Activated effector memory CD4-positive, alpha-beta T cell treated with anti-CD3 and anti-CD28 coated beads, Interleukin-2, amount 50 U/mL, for 16 hours (primary cell): Measurements from ENCODE around the gene LPO.

Experiments
- DNase-seq: peaks from one replicate; pipeline ENCODE4 v3.0.0-alpha.2; 2020

LPO gene

DNA sequence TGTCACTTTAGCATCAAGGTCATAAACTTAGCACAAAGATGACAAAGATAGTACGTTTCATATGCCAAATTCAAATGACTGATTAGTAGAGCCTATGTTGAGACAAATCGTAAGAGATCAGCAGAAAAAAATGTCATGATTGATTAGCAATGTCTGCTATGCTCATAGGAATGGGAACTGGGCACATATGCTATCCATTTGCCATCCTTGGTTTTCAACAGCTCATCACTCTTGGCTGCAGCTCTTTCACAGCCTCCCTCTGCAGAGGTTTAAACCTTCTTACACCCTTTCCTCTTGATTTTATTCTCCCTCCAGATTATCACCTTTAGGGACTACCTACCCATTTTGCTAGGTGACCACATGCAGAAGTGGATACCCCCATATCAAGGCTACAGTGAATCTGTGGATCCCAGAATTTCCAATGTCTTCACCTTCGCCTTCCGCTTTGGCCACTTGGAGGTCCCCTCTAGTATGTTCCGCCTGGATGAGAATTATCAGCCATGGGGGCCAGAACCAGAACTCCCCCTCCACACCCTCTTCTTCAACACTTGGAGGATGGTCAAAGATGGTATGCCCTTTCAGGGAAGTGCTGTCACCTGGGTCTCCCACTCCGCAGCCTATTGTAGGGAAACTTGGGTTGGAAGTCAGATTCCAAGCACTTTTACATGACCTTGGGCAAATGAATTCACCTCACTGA, 26.2 kb downstream of the LPO start:
- no peak for DNase-seq

DNA sequence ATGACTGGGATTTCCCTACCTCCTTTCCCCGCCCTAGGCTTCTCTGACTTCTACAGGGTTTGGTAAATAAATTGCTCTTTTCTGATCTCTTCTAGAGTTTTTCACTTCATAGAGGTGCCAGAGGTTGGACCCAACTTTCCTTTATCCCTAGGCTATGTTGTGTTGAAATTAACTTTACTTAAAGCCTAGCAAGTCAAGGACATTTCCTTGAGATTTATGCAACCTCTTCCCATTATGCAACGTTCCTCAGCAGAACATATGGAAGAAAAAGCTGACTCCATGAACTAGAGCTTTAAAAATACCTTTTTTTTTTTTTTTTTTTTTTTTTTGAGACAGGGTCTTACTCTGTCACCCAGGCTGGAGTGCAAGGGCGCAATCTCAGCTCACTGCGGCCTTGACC, 26.9 kb downstream of the LPO start:
- DNase-seq = no peak

DNA sequence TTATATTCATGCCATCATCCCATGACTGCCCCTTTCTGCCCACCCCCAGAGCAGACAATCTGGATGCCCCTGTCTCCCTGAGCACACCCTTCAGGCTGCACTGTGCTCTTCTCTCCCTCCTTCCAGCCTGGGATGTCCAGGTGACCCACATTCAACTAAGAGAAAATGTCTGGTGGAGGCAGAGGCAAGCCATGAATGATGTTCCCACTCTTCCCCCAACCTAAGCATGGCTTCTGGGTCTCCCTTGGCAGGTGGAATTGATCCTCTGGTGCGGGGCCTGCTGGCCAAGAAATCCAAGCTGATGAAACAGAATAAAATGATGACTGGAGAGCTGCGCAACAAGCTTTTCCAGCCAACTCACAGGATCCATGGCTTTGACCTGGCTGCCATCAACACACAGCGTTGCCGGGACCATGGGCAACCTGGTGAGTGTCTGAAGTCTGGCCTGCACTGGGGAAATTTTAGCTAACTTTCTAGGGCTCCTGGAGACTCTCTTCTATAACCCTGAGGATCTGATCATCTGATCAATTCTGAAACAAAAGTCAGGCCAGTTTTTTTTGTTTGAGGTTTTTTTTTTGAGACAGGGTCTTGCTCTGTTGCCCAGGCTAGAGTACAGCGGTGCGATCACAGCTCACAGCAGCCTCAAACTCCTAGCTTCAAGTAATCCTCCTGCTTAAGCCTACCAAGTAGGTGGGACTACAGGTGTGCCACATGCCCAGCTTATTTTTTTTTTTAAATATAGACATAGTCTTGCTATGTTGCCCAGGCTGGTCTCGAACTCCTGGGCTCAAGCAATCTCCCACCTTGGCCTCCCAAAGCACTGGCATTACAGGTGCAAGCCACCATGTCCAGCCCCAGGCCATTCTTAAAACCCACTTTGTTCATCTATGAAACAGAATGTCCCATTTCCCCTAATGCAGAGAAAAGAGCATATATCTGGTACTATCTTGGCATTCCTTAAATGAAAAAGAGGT, 27.8 kb downstream of the LPO start:
- no peak for DNase-seq

DNA sequence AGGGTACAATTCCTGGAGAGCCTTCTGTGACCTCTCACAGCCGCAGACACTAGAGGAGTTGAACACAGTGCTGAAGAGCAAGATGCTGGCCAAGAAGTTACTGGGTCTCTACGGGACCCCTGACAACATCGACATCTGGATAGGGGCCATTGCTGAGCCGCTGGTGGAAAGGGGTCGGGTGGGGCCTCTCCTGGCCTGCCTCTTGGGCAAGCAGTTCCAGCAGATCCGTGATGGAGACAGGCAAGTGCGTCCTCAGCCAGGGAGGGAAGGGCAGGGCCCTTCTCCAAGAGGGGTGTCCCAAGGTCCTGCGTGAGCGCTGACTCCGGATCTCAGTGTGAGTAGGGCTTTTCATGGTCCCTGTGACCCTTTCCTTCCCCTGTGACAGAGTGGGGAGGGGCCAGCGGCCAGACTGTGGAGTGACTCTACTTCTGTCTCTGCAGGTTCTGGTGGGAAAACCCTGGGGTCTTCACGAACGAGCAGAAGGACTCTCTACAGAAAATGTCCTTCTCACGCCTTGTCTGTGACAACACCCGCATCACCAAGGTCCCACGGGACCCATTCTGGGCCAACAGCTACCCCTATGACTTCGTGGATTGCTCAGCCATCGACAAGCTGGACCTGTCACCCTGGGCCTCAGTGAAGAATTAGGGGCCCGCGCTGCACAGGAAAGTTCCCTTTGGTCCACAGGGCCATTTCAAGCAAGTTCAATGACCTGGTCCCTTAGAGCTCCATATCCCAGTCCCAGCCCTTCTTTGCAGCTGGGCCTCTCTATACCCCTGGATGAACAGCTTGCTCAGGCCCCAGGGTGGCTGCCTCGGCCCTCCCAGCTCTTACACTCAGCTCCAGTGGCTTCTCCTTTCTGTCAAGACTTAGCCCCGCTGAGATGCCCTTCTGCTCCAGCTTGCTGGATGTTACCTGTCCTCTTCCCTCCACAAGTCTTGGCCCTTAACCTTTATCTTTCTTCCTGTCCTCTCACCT, 29.3 kb downstream of the LPO start:
- no peak for DNase-seq

DNA sequence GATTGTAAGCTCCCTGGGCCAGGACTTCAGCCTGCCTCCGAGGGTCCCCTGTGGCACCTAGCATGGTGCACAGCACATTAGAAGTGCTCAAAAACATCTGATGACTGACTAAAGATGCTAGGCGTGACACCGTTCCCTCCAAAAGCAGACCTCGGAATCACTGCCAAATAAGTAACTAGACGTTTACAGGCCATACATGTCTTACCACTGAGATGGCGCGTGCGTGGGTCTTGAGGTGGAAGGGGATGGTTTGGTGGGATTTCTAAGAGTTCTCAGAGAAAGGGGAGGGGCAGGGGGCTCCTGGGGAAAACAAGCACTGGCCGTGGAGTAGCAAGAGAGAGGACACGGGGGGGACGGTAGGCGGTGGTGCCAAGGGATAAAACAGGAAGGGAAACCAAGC, 29.9 kb downstream of the LPO start:
- no peak for DNase-seq

DNA sequence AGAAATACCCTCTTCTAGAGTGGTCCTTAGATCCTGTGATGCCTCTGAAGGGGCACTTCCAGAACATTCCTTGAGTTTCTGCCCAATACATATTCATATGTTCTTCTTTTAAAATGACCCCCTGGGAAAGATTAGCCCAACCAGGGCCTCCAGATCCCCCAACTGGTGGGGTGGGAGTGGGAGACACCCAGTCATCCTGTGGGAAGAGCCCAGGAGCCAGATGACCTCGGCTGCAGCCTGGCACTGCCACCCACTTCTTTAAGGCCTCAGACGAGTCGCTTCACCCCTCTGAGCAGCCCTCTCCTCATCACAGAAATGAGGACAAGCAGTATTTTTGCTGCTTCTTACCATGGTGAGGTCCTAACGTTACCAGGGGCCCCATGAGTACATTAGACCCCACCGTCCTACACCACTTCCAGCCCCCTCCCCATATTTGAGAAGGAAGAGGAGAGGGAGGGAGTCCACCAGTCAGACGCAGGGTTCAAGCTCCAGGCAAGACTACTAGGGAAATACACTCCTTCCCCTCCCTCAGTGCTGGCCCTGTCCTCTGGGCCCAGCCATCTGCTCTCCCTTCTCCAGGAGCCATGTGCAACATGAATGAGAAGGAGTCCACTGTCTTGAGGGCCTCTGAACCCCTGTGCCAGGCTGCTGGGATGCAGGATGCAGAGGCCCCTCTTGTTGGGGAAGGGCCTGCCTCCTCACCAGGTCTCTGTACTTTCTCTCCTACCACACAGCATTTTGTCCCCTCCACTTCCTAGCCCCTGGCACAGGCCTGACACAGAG, 30.6 kb downstream of the LPO start:
- DNase-seq = no peak

DNA sequence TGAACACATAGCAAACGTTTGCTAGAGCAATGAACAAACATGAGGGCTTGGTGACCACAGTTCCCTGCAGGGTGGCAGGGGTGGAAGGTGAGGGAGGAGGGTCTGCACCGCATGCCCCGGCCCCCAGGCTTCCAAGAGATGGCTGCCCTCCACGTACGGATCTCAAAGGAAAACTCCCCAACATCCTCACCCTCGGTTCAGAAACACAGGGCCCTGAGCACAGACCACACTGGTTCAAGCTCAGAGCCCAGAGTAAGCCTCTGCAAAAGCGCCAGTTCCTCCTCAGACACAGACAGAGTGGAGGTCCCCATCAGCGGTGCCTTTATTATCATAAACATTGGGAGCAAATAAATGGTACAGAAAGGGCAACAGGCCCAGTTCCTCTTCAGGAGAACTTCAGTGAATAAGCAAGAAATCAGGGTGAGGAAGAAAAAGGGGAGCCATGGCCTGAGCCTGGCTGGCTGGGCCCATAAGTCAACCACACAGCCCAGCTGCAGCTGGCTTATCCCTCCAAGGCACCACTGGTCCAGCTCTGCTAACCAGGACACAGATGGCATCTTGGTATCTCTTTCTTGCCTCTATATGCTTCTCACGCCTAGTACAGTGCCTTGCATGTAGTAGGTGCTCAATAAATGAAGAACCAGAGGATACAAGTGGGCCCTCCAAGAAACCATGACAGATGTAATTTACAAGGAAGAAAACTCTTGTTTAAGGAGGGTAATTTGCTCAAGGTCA, 31.3 kb downstream of the LPO start:
- no peak for DNase-seq

DNA sequence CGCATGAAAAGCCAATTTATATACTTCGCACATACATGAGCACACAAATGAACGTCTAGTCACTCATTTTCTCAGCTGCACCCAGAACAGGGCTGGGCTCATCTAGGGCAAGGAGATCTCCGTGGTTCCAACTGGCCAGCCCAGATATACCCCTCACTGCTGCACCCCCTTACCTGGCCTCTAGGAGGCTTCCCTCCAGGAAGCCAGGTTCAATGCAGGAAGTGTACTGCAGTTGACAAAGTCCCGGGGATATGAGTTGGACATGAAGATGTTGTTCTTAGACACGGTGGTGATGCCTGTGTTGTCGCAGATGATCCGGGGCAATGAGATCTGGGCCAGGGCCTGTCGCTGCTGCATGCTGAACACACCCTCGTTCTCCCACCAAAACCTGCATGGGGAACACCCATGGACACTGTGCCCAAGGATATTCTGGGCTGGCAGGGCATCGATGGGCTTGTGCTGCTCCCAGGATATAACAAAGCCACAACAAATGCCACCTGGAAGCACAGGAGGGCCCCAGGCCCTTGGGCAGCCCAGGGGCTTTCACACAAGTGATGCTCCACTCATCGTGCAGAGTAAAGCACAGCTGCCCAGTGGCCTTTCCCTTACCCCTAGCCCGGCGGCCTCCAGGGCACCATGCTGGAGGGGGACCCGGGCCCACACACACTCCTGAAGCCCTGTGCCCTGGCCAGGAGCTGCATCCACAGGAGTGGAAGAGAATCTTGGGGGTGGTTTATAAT, 32.3 kb downstream of the LPO start:
- DNase-seq = no peak

DNA sequence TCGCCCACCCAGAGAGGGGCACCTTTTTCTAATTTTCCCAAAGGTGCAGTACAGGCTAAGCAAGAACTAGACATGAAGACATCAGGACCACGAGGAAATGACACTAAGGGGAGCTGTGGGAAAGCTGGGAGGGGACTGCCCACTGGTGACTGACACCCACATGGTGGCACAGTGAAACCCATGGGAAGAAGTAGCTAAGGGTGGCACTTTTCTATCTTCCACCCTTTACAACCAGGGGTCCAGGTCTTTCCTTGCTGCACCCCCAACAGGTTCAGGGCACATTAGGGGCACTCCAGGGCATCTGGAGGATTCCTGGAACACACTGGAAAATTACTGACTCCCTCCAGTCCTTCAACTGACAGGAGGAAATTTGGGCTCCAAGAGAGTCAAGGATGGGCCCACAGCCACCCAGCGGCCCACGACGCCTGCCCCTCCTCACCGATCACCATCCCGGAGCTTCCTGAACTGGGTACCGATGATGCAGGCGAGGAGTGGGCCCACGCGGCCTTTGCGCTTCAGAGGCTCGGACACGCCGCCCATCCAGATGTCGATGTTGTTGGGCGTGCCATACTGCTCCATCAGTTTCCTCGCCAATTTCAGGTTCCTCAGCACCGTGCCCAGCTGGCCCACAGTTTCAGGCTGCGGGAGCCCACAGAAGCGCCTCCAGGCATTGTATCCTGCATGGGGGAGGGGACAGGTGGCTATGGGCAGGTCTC, 33.0 kb downstream of the LPO start:
- no peak for DNase-seq

DNA sequence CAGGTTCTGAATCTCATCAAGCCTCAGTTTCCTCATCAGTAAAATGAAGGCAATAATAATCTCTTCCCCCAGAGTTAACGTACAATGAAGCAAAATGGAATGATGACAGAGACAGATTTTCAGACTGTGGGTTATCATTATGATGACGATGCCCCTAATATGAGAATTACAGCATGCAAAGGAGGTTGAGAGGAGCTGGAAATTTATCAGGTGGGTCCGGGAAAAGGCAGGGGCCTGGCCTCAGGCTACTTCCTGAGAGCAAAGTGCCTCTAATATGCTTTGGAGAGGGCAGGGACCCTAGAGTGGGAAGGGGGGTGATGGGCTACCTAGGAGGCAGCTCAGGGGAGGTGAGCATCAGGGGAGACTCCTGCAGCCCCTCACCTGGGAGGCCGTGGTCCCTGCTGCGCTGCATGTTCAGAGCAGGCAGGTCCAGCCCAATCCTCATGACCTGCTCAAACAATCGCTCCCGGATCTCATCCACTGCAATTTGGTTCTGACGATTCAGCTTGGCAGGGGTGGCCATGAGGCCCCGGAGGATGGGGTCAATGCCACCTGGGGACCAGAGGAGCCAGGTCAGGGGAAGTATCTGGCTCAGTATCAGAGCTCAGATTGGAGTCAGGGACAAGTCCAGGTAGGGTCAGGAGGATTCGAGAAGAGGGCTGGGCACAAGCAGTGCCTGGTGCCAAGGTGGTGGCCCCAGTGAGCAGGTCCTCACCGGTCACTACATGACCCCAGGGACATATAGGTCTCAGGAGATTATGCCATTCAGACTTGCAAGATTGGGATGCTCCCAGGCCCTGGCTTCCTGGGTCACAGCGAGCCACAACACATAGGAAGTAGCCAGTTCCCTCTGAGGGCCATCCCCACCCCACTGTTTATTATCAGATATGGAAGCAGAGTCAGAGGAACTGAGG, 34.2 kb downstream of the LPO start:
- DNase-seq = no peak

DNA sequence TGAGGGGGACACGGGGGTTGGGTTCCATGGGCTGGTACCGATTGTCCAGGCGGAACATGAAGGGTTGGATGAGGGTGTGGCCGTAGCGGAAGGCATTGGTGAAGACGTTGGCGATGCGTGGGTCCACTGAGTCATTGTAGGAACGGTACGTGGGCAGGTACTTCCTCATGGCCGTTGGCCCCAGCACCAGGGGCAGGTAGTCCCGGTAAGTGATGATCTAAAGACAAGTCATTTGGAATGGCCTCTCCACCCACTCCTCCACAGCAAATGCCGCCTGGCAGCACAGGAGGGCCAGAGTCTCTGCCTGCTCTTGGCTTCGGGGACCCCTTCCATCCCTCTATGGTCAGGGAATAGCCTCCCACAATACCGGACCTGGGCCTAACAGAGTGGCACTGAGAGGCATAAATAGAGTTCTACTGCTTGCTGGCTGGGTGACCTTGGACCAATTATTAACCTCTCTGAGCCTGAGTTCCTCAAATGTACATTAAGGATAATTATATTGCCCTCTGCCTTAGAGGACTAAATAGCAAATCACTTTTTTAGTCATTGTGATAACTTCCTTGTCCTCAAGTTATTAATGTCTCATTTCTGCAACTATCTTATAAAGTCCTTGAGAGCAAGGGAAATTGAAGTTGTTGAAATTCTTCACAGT, 35.2 kb downstream of the LPO start:
- DNase-seq = no peak

DNA sequence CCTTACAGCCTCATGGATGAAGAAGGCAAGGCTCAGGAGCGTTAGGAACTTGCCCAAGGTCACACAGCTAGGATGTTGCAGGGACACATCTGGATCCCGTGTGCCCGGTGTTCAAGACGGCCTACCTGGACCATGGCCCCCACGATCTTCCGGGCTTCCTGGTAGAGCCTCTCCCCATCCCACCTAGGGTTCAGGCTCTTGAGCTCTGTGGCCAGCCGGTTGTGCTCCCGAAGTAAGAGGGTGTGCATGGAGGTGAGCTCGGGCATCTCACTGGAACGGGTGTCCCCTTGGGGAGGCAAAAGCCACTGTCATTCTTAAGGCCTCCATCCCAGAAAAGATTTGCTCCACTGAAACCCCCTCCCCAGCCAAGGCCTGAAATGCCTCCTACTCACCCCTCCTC, 37.0 kb downstream of the LPO start:
- no peak for DNase-seq

DNA sequence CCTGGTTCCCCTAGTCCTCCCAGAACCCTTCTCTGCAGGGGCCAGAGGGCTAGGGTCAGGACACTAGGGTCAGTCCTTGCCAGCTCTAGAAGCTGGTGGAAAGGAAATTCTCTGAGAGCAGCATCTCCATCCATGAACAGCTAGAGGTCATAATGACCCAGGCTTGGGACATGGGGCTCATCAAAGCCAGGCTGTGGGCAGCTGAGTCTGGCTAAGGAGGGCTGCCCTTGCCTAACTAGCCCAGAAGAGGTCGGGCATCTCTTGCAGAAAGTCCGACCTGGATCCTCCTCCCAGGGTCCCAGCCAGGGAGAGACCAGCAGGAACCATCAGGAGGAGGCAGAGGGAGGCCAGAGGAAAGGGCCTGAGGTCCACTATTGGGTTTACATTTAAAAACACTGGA, 38.0 kb downstream of the LPO start:
- no peak for DNase-seq

DNA sequence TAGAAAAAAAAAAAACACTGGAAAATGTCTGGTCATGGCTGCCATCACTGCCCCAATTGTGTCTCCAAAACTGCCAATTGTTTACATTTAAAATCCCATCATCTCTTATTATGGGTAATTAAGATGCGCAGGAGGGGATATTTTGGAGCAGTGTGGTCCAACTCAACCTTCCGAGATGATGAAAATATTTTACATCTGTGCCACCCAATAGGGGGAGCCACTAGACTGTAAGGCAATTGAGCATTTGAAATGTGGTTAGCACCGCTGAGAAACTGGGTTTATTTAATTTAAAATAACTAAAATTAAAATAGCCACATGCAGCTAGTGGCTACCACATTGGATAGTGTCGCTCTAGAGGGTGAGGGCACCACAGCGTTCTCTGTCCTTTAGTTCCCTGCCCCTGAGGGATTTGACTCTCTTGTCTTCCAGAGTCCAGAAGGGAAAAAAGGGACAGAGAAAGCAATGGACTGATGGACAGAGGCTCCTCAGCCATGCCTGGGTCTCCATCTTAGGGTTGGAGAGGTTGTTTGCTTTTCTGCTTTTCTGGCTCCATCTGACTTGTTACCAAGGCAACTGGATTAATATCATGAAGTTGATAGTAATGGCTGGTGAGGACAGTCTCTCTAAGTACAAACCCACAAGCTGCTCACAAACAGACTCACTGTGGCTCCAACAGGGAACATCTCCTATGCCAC, 38.9 kb downstream of the LPO start:
- DNase-seq = no peak

DNA sequence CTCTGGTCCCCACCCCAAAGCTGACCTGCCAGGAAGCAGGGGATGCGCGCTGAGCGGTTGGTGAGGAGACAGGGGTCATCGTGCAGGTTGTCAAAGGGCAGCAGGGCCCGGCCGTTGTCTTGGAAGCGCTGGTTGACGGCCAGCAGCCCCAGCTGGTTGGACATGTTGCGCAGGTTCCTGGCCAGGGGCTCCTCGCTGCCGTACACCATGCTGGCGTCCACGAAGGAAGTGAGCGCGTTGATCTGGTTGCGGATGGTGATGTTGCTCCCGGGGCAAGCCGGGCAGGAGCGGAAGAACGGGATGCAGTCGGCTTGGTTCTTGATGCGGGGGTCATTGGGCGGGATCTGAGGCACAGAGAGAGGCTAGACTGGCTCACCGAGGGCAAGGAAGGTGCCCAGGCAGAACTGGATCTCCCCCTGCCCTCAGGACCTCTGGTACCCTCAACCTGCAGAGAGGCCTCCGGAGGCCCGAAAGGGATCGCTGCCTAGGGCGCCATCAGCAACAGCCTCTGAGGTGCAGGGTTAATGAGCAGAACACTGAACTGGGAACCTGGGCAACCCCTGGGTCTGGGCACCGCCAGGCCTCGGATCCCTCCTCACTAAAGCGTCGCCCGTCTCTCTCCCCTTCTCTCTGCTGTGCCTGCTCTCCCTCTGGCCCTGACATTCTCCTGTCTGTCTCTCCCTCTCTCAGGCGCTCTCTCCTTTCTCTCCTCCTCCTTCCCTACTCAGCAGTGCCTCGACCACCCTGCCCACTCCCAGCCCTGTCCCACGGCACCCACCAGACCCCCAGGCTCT, 39.6 kb downstream of the LPO start:
- DNase-seq = no peak

DNA sequence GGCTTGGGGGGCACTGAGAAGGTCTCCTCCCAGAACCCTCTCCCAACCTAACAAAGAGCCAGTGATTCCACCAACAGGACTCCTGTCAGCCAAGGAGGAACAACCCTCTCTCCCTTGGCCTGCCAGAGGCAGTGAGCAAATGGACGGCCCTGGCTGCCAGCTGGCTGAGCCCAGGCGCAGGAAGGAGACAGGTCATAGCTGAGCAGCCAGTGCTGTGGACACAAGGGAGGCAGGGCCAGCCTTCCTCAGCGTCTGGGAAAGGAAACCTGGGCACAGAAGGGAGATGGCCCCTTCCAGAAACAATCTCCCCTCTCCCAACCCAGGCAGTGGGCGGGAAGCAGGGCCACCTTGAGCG, 40.3 kb downstream of the LPO start:
- no peak for DNase-seq
